OCI-LY7 (cell line): ENCODE results near the gene TUSC2. TPM values are rescaled to one million over a fixed set of nuclear protein-coding genes. Genes with fewer than 3 reads are reported as not detected.

Experiments used
- BruUV-seq: library from RNA; stranded (reverse); fragments of 400-500 nt; replicated peaks from 2 replicates; lab custom pipeline; 2021; lab: Mats Ljungman, UMichigan
- CTCF ChIA-PET: fragments of 300-600 bp; sonication (Branson Sonifier 250); formaldehyde crosslinking; loops from one replicate; lab custom pipeline; 2022; ENCODE audit warnings: antibody characterized with exemption; ENCODE audit not compliant: unreplicated experiment; lab: Charles Lee
- POLR2A ChIA-PET: fragments of 300-600 bp; sonication (Branson Sonifier 250); formaldehyde crosslinking; loops from one replicate; lab custom pipeline; 2022; ENCODE audit warnings: antibody characterized with exemption; lab: Charles Lee
- DNase-seq: peaks from one replicate; pipeline ENCODE4 v3.0.0-alpha.2; 2015; ENCODE audit warnings: low spot score
- H2AFZ ChIP-seq: fragments of 200-600 bp; sonication (generic), shearing (Covaris generic); 2 replicates; pipeline ENCODE4 v1.6.1; 2014; ENCODE audit warnings: mild to moderate bottlenecking, antibody characterized with exemption, low read length, moderate library complexity
- H3K27ac ChIP-seq: fragments of 200-600 bp; sonication (generic); 2 replicates; pipeline ENCODE4 v1.5.1; 2014; ENCODE audit warnings: mixed run types, low read depth, mild to moderate bottlenecking, moderate library complexity, low read length, inconsistent platforms; ENCODE audit not compliant: poor library complexity, severe bottlenecking
- H3K36me3 ChIP-seq: fragments of 200-600 bp; sonication (generic); 2 replicates; pipeline ENCODE4 v1.6.1; 2014; ENCODE audit warnings: mild to moderate bottlenecking, antibody characterized with exemption, low read length, moderate library complexity, mixed read lengths; ENCODE audit not compliant: insufficient read depth
- H3K4me1 ChIP-seq: fragments of 200-600 bp; sonication (generic); 2 replicates; pipeline ENCODE4 v1.5.1; 2014; ENCODE audit warnings: mild to moderate bottlenecking, low read length; ENCODE audit not compliant: insufficient read depth, poor library complexity, severe bottlenecking
- H3K4me2 ChIP-seq: fragments of 200-600 bp; sonication (generic); 2 replicates; pipeline ENCODE4 v1.6.1; 2014; ENCODE audit warnings: mild to moderate bottlenecking, low read length
- H3K4me3 ChIP-seq: fragments of 200-600 bp; sonication (generic); 2 replicates; pipeline ENCODE4 v1.5.1; 2014; ENCODE audit warnings: mild to moderate bottlenecking, low read depth, low read length; ENCODE audit not compliant: poor library complexity, severe bottlenecking
- H3K79me2 ChIP-seq: fragments of 200-600 bp; sonication (generic); 2 replicates; pipeline ENCODE4 v1.6.1; 2016; ENCODE audit warnings: low read depth, mild to moderate bottlenecking, low read length, moderate library complexity, mixed read lengths; ENCODE audit not compliant: insufficient read depth
- H3K9me2 ChIP-seq: fragments of 200-600 bp; sonication (generic); 2 replicates; pipeline ENCODE4 v1.6.1; 2016; ENCODE audit warnings: mild to moderate bottlenecking, low read length, mixed read lengths; ENCODE audit not compliant: insufficient read depth
- H3K9me3 ChIP-seq: fragments of 200-600 bp; sonication (generic); 2 replicates; pipeline ENCODE4 v1.6.1; 2014; ENCODE audit warnings: mild to moderate bottlenecking, mixed run types, low read length, mixed read lengths
- H4K20me1 ChIP-seq: fragments of 200-600 bp; sonication (generic); 2 replicates; pipeline ENCODE4 v1.6.1; 2014; ENCODE audit warnings: mild to moderate bottlenecking, antibody characterized with exemption, low read length, moderate library complexity, mixed read lengths; ENCODE audit not compliant: insufficient read depth
- CTCF ChIP-seq: fragments of 200-600 bp; sonication (generic); conservative IDR thresholded peaks from 2 replicates; pipeline ENCODE4 v1.5.1; 2014; ENCODE audit warnings: mild to moderate bottlenecking, antibody characterized with exemption, low read length, moderate library complexity, mixed read lengths
- EZH2phosphoT487 ChIP-seq: fragments of 200-600 bp; sonication (generic); IDR thresholded peaks from 2 replicates; pipeline ENCODE4 v1.6.1; 2018; ENCODE audit warnings: low read depth, borderline replicate concordance, mild to moderate bottlenecking, mixed run types, antibody characterized with exemption, low read length, moderate library complexity, mixed read lengths
- intact Hi-C: fragments of 100-400 bp; cut with micrococcal nuclease; formaldehyde crosslinking; loops from one replicate; pipeline ENCODE4 v1.10.0; 2022; ENCODE audit not compliant: unreplicated experiment
- total RNA-seq, 2 experiments: library from RNA; depleted of rRNA in 1 of 2; stranded (reverse); fragments of >200 nt in 1 of 2; shearing (Covaris generic) in 1 of 2; gene quantifications; 2 replicates each; pipeline ENCODE4 v1.2.3, GENCODE V29; 2014 to 2022

The TUSC2 gene
- total RNA-seq, 2 experiments from 2014 or later = 20.4 to 24.5 TPM

DNA sequence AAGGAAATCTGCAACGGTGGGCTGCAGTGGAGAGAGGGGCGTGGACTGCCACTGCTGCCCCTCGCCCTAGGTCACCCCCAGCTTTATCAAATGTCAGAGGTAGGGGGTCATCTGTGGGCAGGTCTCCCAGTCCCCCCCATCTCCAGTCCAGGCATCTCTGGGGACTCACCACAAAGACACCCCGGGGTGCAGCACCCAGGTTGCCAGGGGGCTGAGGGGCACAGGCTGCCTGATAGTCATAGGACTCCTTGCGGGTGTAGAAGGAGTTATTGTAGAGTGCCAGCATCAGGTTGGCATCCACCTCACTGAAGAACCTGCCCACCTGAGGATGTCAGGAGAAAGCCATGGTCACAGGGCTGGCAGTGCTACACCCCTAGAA, 37.8 kb upstream of the TUSC2 start:
- H3K79me2 ChIP-seq = no peaks in the 10 kb centered on the region
- POLR2A ChIA-PET = interaction anchor here (0.6 to 0.8 kb wide), 3 partner anchors 11 to 195 kb away, joined by 4 to 5 read pairs (median 5); no protein-coding TSS in a partner anchor
- peak overlapping the region; percentile 91; the same call in 1 of the 2 replicates for H2AFZ ChIP-seq
- no peaks in the 10 kb centered on the region for H3K9me2 ChIP-seq
- H3K27ac ChIP-seq = no peak overlapping the region
- CTCF ChIA-PET = interaction anchor here (0.8 kb wide), 1 partner anchor 177 kb away, joined by 3 read pairs; no protein-coding TSS in a partner anchor
- DNase-seq = no peak
- TF ChIP-seq CTCF (no peak), EZH2phosphoT487 (no peak)
- H3K4me2 ChIP-seq = peak overlapping the region; percentile 92
- no TSS peak for BruUV-seq
- peaks cover 7% of the 10 kb centered on the region for H3K4me1 ChIP-seq
- peak overlapping the region; percentile 72 for H3K4me3 ChIP-seq
- no peaks in the 10 kb centered on the region for H4K20me1 ChIP-seq
- intact Hi-C loops = no loop called here
- H3K36me3 ChIP-seq = no peaks in the 10 kb centered on the region
- no peaks in the 10 kb centered on the region for H3K9me3 ChIP-seq

GRCh38 chr3:50365080-50365841, 37.2 kb upstream of the TUSC2 start:
- intact Hi-C loops = no loop called here
- Histone ChIP-seq H4K20me1 (no peaks in the 10 kb centered on the region), H3K4me2 (peak overlapping the region; percentile 92), H3K9me2 (no peaks in the 10 kb centered on the region), H3K4me3 (peak overlapping the region; percentile 72), H3K27ac (no peak overlapping the region), H3K79me2 (no peaks in the 10 kb centered on the region), H3K9me3 (no peaks in the 10 kb centered on the region), H3K36me3 (no peaks in the 10 kb centered on the region), H2AFZ (peak overlapping the region; percentile 91), H3K4me1 (peaks cover 7% of the 10 kb centered on the region)
- POLR2A ChIA-PET = interaction anchor here (0.6 to 0.8 kb wide), 4 partner anchors 11 to 360 kb away, joined by 3 to 5 read pairs (median 4); no protein-coding TSS in a partner anchor
- no TSS peak for BruUV-seq
- no peak for TF ChIP-seq EZH2phosphoT487
- 0 out of 2 replicates have a peak, but pooled peaks have one; percentile 39 for TF ChIP-seq CTCF
- DNase-seq = peak; percentile 95
- CTCF ChIA-PET = interaction anchor here (0.8 kb wide), 1 partner anchor 177 kb away, joined by 3 read pairs; no protein-coding TSS in a partner anchor
